Keratinocyte (primary cell): ENCODE measurements around the gene CPHXL2. TPM values are rescaled to one million over a fixed set of nuclear protein-coding genes. Genes with fewer than 3 reads are reported as not detected.

ENCODE experiments used
- DNase-seq: peaks from one replicate; pipeline ENCODE4 v3.0.0-alpha.2; 2011; ENCODE audit warnings: low read depth, missing footprints, low spot score
- FAIRE-seq: peaks from 2 replicates; lab custom pipeline; 2011; peaks lifted over from hg19 to GRCh38; lab: Jason Lieb, UNC
- H2AFZ ChIP-seq: 2 replicates; pipeline ENCODE4 v1.6.0; 2012; ENCODE audit warnings: low read length, control low read depth, inconsistent platforms; ENCODE audit not compliant: control insufficient read depth
- H3K27ac ChIP-seq: 2 replicates; pipeline ENCODE4 v1.5.1; 2011; ENCODE audit warnings: low read length; ENCODE audit not compliant: control insufficient read depth, insufficient read depth
- H3K27me3 ChIP-seq: 3 replicates; pipeline ENCODE4 v1.6.0; 2011; ENCODE audit warnings: low read length; ENCODE audit not compliant: control insufficient read depth, insufficient read depth; ENCODE audit errors: extremely low read depth
- H3K36me3 ChIP-seq, 2 experiments: 2 replicates in 1 of 2; 3 replicates in 1 of 2; pipeline ENCODE4 v1.5.1; 2011; ENCODE audit warnings: low read length in 2 of 2, mild to moderate bottlenecking in 1 of 2; ENCODE audit not compliant: control insufficient read depth in 2 of 2, insufficient read depth in 2 of 2; ENCODE audit errors: extremely low read depth in 1 of 2
- H3K4me1 ChIP-seq: 3 replicates; pipeline ENCODE4 v1.5.1; 2011; ENCODE audit warnings: low read length; ENCODE audit not compliant: control insufficient read depth, insufficient read depth; ENCODE audit errors: extremely low read depth
- H3K4me2 ChIP-seq: 3 replicates; pipeline ENCODE4 v1.6.0; 2011; ENCODE audit warnings: low read depth, low read length; ENCODE audit not compliant: control insufficient read depth, insufficient read depth; ENCODE audit errors: extremely low read depth
- H3K4me3 ChIP-seq, 3 experiments: fragments of 200-600 bp in 1 of 3; sonication (generic) in 1 of 3; 2 replicates in 2 of 3; 3 replicates in 1 of 3; pipeline ENCODE4 v1.5.1; 2011 to 2016; ENCODE audit warnings: low read length in 3 of 3, mild to moderate bottlenecking in 3 of 3, control low read depth in 2 of 3, inconsistent platforms in 1 of 3, low read depth in 1 of 3, mixed read lengths in 1 of 3, mixed run types in 1 of 3, moderate library complexity in 1 of 3; ENCODE audit not compliant: control insufficient read depth in 2 of 3, insufficient read depth in 2 of 3; ENCODE audit errors: extremely low read depth in 1 of 3
- H3K79me2 ChIP-seq: 2 replicates; pipeline ENCODE4 v1.6.0; 2012; ENCODE audit warnings: low read length; ENCODE audit not compliant: control insufficient read depth, insufficient read depth
- H3K9ac ChIP-seq: 3 replicates; pipeline ENCODE4 v1.6.0; 2011; ENCODE audit warnings: low read length; ENCODE audit not compliant: control insufficient read depth, insufficient read depth; ENCODE audit errors: extremely low read depth
- H3K9me1 ChIP-seq: 3 replicates; pipeline ENCODE4 v1.6.0; 2011; ENCODE audit warnings: low read length; ENCODE audit not compliant: control insufficient read depth, insufficient read depth; ENCODE audit errors: extremely low read depth
- H3K9me3 ChIP-seq: 2 replicates; pipeline ENCODE4 v1.5.1; 2012; ENCODE audit warnings: low read depth, low read length; ENCODE audit not compliant: control insufficient read depth
- H4K20me1 ChIP-seq: 3 replicates; pipeline ENCODE4 v1.6.0; 2011; ENCODE audit warnings: low read length; ENCODE audit not compliant: control insufficient read depth, insufficient read depth; ENCODE audit errors: extremely low read depth
- CTCF ChIP-seq, 3 experiments: IDR thresholded peaks in 1 of 3; conservative IDR thresholded peaks in 1 of 3; optimal IDR thresholded peaks in 1 of 3; 2 replicates in 2 of 3; 3 replicates in 1 of 3; pipeline versions ENCODE3 to v1.5.1; 2011; ENCODE audit warnings: low read length in 3 of 3, mild to moderate bottlenecking in 3 of 3, moderate library complexity in 2 of 3, control low read depth in 1 of 3, inconsistent platforms in 1 of 3; ENCODE audit not compliant: insufficient read depth in 2 of 3; ENCODE audit errors: extremely low read depth in 1 of 3
- EZH2 ChIP-seq: IDR thresholded peaks from one replicate; pipeline ENCODE4 v1.6.1; 2012; ENCODE audit warnings: inconsistent platforms, mild to moderate bottlenecking, low read length, moderate library complexity
- dilution Hi-C: fragments of 300-500 bp; cut with MboI; formaldehyde crosslinking; loops from one replicate; pipeline ENCODE4 v1.7.0; 2020; ENCODE audit warnings: low sequenced_read_pairs; ENCODE audit not compliant: extremely low pct_ligation_motif_present
- polyA plus RNA-seq, 5 experiments: library from polyadenylated mRNA; depleted of rRNA in 3 of 5; stranded (reverse) in 3 of 5; stranded (forward) in 1 of 5; unstranded in 1 of 5; fragments of >200 nt; gene quantifications; 1 replicate in 1 of 5; 2 replicates in 3 of 5; 3 replicates in 1 of 5; pipeline versions ENCODE4 v1.2.1 to v1.2.3, GENCODE V29; 2011 to 2012; ENCODE audit warnings: missing spikeins in 2 of 5, low read depth in 1 of 5, low replicate concordance in 1 of 5

Gene CPHXL2
- polyA plus RNA-seq, 1 donor (not counting 4 experiments of a cell fraction or from before 2014, with no cell fraction given), result not detected

- Histone ChIP-seq H3K9ac (no peak overlapping the region), H3K79me2 (peaks cover 60% of the 10 kb centered on the region), H3K36me3 (peaks cover 17 to 44% of the 10 kb centered on the region in 2 experiments), H3K4me3 (no peak overlapping the region), H4K20me1 (peaks cover 21% of the 10 kb centered on the region), H3K27ac (no peak overlapping the region), H3K27me3 (no peaks in the 10 kb centered on the region), H3K4me1 (peaks cover 11% of the 10 kb centered on the region), H3K4me2 (no peak overlapping the region), H3K9me1 (no peaks in the 10 kb centered on the region), H2AFZ (no peak overlapping the region), H3K9me3 (no peaks in the 10 kb centered on the region)
- no peak for FAIRE-seq
- no peak for DNase-seq
- no peak for TF ChIP-seq CTCF (optimal IDR thresholded peaks at IDR 0.05 in 1 of 3, IDR thresholded peaks at IDR 0.05 in 1 of 3, conservative IDR thresholded peaks at IDR 0.05 in 1 of 3; ENCODE audit: extremely low read depth in 1 of 3, insufficient read depth in 2 of 3, low read length in 3 of 3)
- no peak for TF ChIP-seq EZH2
- dilution Hi-C loops, result no loop called here
Observed at GRCh38 chr16:75640598-75640997, 36.2 kb downstream of the CPHXL2 start.

- Histone ChIP-seq H4K20me1 (peaks cover 3% of the 10 kb centered on the region), H3K9ac (no peak overlapping the region), H3K79me2 (peaks cover 9% of the 10 kb centered on the region), H3K27me3 (no peaks in the 10 kb centered on the region), H3K4me2 (no peak overlapping the region), H2AFZ (no peak overlapping the region), H3K9me3 (no peaks in the 10 kb centered on the region), H3K4me1 (no peaks in the 10 kb centered on the region), H3K36me3 (peaks cover 29 to 44% of the 10 kb centered on the region in 2 experiments), H3K4me3 (no peak overlapping the region), H3K27ac (no peak overlapping the region), H3K9me1 (no peaks in the 10 kb centered on the region)
- dilution Hi-C loops, result no loop called here
- no peak for FAIRE-seq
- no peak for DNase-seq
- TF ChIP-seq CTCF (optimal IDR thresholded peaks at IDR 0.05 in 1 of 3, IDR thresholded peaks at IDR 0.05 in 1 of 3, conservative IDR thresholded peaks at IDR 0.05 in 1 of 3; ENCODE audit: extremely low read depth in 1 of 3, insufficient read depth in 2 of 3, low read length in 3 of 3), result no peak
- TF ChIP-seq EZH2, result no peak
Observed at GRCh38 chr16:75635036-75635435, 41.8 kb downstream of the CPHXL2 start.
